Mucosa of descending colon (tissue), 3 donors: Measurements from ENCODE around the gene RPGR. TPM values are rescaled to one million over a fixed set of nuclear protein-coding genes. Genes with fewer than 3 reads are reported as not detected.
A peak's percentile ranks its signal among the peaks of the same experiment; 100 is the strongest.

ENCODE experiments used
- ATAC-seq: fragments of 200-7000 bp; cut with Tn5 transposase; one replicate; pipeline ENCODE4 v1.9.1; 2020; ENCODE audit warnings: mild to moderate bottlenecking, moderate library complexity
- DNase-seq, 3 donors: peaks; one replicate each; pipeline ENCODE4 v3.0.0-alpha.2; 2020
- H3K36me3 ChIP-seq: fragments of 200-600 bp; one replicate; pipeline ENCODE4 v1.8.0; 2021; ENCODE audit warnings: low read depth, mild to moderate bottlenecking
- H3K4me1 ChIP-seq: fragments of 200-600 bp; one replicate; pipeline ENCODE4 v1.8.0; 2021; ENCODE audit warnings: low read depth, mild to moderate bottlenecking
- H3K4me3 ChIP-seq: fragments of 200-600 bp; one replicate; pipeline ENCODE4 v1.8.0; 2021; ENCODE audit warnings: mild to moderate bottlenecking
- H3K9me3 ChIP-seq: fragments of 200-600 bp; one replicate; pipeline ENCODE4 v1.8.0; 2021; ENCODE audit warnings: mild to moderate bottlenecking
- intact Hi-C, 2 donors: fragments of 100-400 bp; cut with DNase I in 1 of 2; cut with micrococcal nuclease in 1 of 2; formaldehyde crosslinking; loops; one replicate each; pipeline versions ENCODE4 v1.11.0 to v1.11.1; 2022; cut with DNase I, micrococcal nuclease
- total RNA-seq, 3 donors: library from RNA; stranded (reverse); fragmentation: NEBNext Ultra II Directional in 2 of 3; extraction: Animal tissue kit (Norgen Biotek cat#: 25700) in 2 of 3; gene quantifications; one replicate each; pipeline versions ENCODE4 v1.2.1 to v1.2.4, GENCODE V29; 2021 to 2023
- TF ChIP-seq, protein P1 (sequence below): fragments of 200-600 bp; IDR thresholded peaks from one replicate; pipeline ENCODE4 v1.8.0; 2022; ENCODE audit warnings: antibody characterized with exemption, mild to moderate bottlenecking
- donor health status: DM: no; HTN: no; CAD: no; lungs with moderate emphysema.
- donor health status: DM: no; HTN: no; CAD: no.
- donor health status: DM: no; HTN: yes; CAD: no.

The RPGR gene
- total RNA-seq, 3 donors from 2014 or later, result 13.1 to 13.6 (median 13.5) TPM

DNA sequence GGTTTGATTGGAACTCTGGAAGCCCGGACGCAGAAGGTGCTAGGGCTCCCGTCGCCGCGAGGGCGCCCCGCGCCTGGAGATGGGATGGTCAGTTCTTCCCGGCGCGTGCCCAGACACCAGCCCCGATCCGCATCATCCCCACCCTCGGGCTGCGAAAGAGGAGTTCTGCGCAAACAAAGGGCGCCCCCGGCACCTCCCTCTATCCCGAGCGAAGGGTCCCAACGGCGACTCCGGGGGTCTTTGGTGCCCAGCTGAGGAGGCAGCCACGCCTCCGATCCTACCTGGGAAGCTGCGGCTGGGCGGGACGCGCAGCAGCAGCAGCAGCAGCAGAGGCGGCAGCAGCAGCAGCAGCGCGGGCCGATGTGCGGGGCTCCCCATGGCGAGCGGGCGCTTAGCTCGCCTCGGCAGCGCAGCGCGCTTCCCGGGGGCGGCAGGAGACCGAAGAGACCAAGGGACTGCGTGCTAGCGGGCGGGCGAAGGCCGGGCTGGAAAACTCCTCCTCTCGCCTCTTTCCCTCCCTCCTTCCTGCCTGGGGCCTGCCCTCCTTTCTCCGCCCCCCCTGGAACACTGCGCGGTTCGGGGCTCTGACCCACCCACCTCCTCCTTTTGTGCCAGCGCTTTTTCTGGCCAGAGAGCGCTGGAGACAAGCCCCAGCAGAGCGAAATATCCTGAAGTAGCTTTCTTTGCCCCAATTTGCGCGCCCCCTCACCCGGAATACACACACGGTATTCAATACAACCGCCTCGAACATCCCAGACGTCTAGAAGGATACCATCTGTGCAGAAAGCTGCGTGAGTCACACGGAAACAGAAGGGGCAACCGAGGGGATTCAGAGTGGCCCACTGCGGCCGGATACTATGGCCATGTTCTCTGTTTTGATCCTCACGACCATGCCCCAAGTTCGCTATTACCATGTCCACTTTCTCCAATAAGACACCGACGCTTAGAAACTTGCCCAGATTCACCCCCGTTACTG, 106.6 kb downstream of the RPGR start, which contains the start of gene SRPX:
Gene SRPX, minus strand, starts transcription at position 457 of the 976 bp plus-strand sequence. Its CDS starts 79 bp downstream, at position 378.
- TF ChIP-seq, protein P1, sequence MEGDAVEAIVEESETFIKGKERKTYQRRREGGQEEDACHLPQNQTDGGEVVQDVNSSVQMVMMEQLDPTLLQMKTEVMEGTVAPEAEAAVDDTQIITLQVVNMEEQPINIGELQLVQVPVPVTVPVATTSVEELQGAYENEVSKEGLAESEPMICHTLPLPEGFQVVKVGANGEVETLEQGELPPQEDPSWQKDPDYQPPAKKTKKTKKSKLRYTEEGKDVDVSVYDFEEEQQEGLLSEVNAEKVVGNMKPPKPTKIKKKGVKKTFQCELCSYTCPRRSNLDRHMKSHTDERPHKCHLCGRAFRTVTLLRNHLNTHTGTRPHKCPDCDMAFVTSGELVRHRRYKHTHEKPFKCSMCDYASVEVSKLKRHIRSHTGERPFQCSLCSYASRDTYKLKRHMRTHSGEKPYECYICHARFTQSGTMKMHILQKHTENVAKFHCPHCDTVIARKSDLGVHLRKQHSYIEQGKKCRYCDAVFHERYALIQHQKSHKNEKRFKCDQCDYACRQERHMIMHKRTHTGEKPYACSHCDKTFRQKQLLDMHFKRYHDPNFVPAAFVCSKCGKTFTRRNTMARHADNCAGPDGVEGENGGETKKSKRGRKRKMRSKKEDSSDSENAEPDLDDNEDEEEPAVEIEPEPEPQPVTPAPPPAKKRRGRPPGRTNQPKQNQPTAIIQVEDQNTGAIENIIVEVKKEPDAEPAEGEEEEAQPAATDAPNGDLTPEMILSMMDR, result no peak
- peak in 1 of 3 donors; percentile 29 for DNase-seq
- intact Hi-C loops, result no loop called here

DNA sequence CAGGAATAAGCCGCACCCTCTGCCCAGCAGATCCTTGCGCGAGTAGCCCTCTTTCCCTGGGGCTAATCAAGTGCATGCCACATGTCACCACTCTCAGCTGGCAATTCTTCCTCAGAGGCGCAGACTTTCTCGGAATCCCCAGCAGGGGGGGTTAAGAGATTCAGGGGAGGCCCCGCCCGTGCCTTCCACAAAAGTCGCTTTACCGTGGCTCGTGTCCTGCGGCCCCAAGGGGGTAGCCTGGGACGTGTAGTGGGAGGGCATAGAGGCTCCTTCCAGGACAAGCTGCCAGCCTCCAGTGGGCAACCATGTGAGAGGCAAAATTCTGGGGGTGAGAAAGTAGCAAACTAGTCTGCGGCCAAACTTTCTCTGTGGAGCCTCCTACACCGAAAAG, 107.3 kb downstream of the RPGR start:
- no peaks in the 10 kb centered on the region for H3K4me1 ChIP-seq
- H3K36me3 ChIP-seq, result no peaks in the 10 kb centered on the region
- no peak overlapping the region for H3K4me3 ChIP-seq
- ATAC-seq, result peak; percentile 64
- DNase-seq, result peak; percentile 16 to 50 (median 35)
- TF ChIP-seq, protein P1, result no peak
- intact Hi-C loops, result no loop called here
- no peaks in the 10 kb centered on the region for H3K9me3 ChIP-seq

More for the DNA sequence above, 106.6 kb downstream of the RPGR start, which contains the start of gene SRPX:
- no peak within 1 kb of the TSS for H3K4me3 ChIP-seq
- H3K9me3 ChIP-seq, result no peaks in the 10 kb centered on the region
- no peaks in the 10 kb centered on the region for H3K4me1 ChIP-seq
- ATAC-seq, result peak; percentile 48
- H3K36me3 ChIP-seq, result no peaks in the 10 kb centered on the region

Other genes with a start within 250 kb of the RPGR start
- 10 to 100 TPM in 2 of 3 donors, 1 to 10 TPM in 1; 6.3 to 50.7 (median 32.6) TPM for gene SRPX, start 106.6 kb downstream of the RPGR start, total RNA-seq
- gene OTC, start 25.1 kb upstream of the RPGR start, total RNA-seq, result 1 to 10 TPM; 1.6 to 6.3 (median 3.3) TPM
- 100 to 1,000 TPM in 2 of 3 donors, 10 to 100 TPM in 1; 61.4 to 138 (median 104) TPM for gene TSPAN7, start 234.0 kb upstream of the RPGR start, total RNA-seq